Thyroid gland (tissue), 4 donors: ENCODE results near the gene EHBP1. TPM values are rescaled to one million over a fixed set of nuclear protein-coding genes. Genes with fewer than 3 reads are reported as not detected.
"Not testable (repeated sequence)": the region's sequence is repeated elsewhere in the genome, so short reads cannot be mapped to it uniquely, and the experiment has no call there.

ENCODE experiments used
- DNase-seq, 2 donors: peaks; one replicate each; pipeline ENCODE4 v3.0.0-alpha.2; 2019
- H3K27ac ChIP-seq, 3 donors: fragments of 200-600 bp; sonication (generic); 1 replicate in 2 of 3; 2 replicates in 1 of 3; pipeline ENCODE4 v1.5.1; 2016 to 2019; ENCODE audit warnings: mild to moderate bottlenecking in 1 of 3, moderate library complexity in 1 of 3
- H3K27me3 ChIP-seq: fragments of 200-600 bp; sonication (generic); one replicate; pipeline ENCODE4 v1.5.1; 2019
- H3K36me3 ChIP-seq, 2 donors: fragments of 200-600 bp; sonication (generic); one replicate each; pipeline ENCODE4 v1.5.1; 2016 to 2019
- H3K4me1 ChIP-seq, 2 donors: fragments of 200-600 bp; sonication (generic); one replicate each; pipeline ENCODE4 v1.5.1; 2017 to 2019
- H3K4me3 ChIP-seq, 3 donors: fragments of 200-600 bp; sonication (generic); replicated peaks in 1 of 3; 1 replicate in 2 of 3; 2 replicates in 1 of 3; pipeline ENCODE4 v1.5.1; 2016; ENCODE audit warnings: mild to moderate bottlenecking in 1 of 3
- H3K9me3 ChIP-seq: fragments of 200-600 bp; sonication (generic); one replicate; pipeline ENCODE4 v1.5.1; 2017
- POLR2A ChIP-seq, 2 donors: fragments of 450-650 bp; IDR thresholded peaks; one replicate each; pipeline ENCODE4 v1.6.1; 2017; ENCODE audit warnings: antibody characterized with exemption in 2 of 2, mild to moderate bottlenecking in 2 of 2, moderate library complexity in 1 of 2
- WGBS, 2 donors: methylation state at CpG; one replicate each; pipeline ENCODE4 v1.1.5; 2017; 5-methylcytosine and 5-hydroxymethylcytosine counted together
- intact Hi-C: fragments of 100-400 bp; cut with DNase I; formaldehyde crosslinking; loops from one replicate; pipeline ENCODE4 v1.15.1; 2023
- total RNA-seq, 4 donors: library from RNA; depleted of rRNA; stranded (reverse); fragments of >200 nt; gene quantifications; one replicate each; pipeline ENCODE4 v1.2.3, GENCODE V29; 2016
- TF ChIP-seq, protein P1 (sequence below), 6 experiments: fragments of 200-600 bp in 3 of 6; fragments of 450-650 bp in 3 of 6; sonication (generic) in 3 of 6; IDR thresholded peaks; one replicate each; pipeline ENCODE4 v1.5.1; 2016 to 2019; ENCODE audit warnings: antibody characterized with exemption in 6 of 6, mild to moderate bottlenecking in 2 of 6, inconsistent platforms in 1 of 6, moderate library complexity in 1 of 6

EHBP1 gene
- total RNA-seq, 4 donors from 2014 or later = 49.9 to 68.8 (median 57.0) TPM

DNA sequence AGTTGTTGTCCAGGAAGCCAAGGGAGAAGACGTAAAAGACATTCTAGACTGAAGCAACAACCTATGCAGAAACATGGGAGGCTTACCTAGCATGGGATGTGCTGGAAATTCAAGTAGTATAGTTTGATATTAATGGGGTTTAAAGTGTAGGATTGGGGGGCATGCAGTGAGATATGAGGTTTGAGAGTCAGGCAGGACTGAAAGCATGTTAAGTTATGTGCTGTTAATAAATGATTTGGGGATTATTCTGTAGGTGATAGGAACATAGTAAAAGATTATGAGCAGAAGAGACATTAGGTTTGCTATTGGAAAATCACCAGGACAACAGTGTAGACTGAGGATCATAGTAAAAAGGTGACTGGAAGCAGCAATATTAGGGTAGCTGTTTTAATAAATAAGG is 3.2 kb downstream of the EHBP1 start:
- no peaks in the 10 kb centered on the region for H3K36me3 ChIP-seq
- WGBS, 2 donors = 97 to 100% methylated on average over 1 of the region's 1 CpG
- H3K4me1 ChIP-seq = peaks cover 22 to 27% of the 10 kb centered on the region in 2 donors
- no peak for TF ChIP-seq POLR2A (IDR thresholded peaks at IDR 0.05)
- TF ChIP-seq, protein P1, sequence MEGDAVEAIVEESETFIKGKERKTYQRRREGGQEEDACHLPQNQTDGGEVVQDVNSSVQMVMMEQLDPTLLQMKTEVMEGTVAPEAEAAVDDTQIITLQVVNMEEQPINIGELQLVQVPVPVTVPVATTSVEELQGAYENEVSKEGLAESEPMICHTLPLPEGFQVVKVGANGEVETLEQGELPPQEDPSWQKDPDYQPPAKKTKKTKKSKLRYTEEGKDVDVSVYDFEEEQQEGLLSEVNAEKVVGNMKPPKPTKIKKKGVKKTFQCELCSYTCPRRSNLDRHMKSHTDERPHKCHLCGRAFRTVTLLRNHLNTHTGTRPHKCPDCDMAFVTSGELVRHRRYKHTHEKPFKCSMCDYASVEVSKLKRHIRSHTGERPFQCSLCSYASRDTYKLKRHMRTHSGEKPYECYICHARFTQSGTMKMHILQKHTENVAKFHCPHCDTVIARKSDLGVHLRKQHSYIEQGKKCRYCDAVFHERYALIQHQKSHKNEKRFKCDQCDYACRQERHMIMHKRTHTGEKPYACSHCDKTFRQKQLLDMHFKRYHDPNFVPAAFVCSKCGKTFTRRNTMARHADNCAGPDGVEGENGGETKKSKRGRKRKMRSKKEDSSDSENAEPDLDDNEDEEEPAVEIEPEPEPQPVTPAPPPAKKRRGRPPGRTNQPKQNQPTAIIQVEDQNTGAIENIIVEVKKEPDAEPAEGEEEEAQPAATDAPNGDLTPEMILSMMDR (IDR thresholded peaks at IDR 0.05) = no peak
- no peak overlapping the region for H3K4me3 ChIP-seq
- no peak for DNase-seq
- no peaks in the 10 kb centered on the region for H3K27me3 ChIP-seq
- H3K27ac ChIP-seq = no peak overlapping the region
- intact Hi-C loops = loop anchor here (10.0 kb wide), 1 partner anchor 244 kb away; no protein-coding TSS in a partner anchor
- H3K9me3 ChIP-seq = no peaks in the 10 kb centered on the region

DNA sequence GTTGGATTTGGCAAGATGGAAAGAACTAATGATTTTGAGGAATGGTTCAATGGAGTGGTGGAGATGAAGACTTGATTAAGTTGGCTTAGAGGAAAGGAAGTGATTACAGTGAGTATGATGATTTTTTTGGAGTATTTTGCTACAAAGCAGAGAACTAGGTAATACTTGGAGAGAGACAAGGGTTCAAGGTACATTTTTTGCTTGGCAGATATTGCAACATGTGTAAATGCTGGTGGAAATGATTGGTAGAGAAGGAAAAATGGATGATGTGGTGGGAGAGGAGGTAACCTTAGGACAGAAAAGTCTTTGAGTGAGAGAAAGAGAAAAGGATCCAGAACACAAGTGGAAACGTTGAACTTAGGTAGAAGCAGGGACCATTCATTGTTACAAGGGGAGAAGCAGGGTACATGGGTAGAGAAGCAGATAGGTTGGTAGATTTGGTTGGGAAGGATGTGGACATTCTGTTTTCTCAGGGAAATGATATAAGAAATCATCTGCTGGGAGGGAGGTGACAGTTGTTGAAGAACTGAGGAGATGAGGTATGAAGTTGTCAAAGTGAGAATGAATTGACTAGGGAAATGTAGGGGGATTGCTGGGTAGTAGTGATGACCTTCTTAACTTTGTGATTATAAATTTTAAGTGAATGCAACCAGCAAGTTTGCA is 6.5 kb downstream of the EHBP1 start:
- Histone ChIP-seq H3K4me1 (peaks cover 15 to 17% of the 10 kb centered on the region in 2 donors), H3K36me3 (no peaks in the 10 kb centered on the region), H3K27me3 (no peaks in the 10 kb centered on the region), H3K4me3 (no peak overlapping the region), H3K9me3 (no peaks in the 10 kb centered on the region), H3K27ac (no peak overlapping the region)
- intact Hi-C loops = no loop called here
- TF ChIP-seq, protein P1 (IDR thresholded peaks at IDR 0.05) = no peak
- TF ChIP-seq POLR2A (IDR thresholded peaks at IDR 0.05) = no peak
- WGBS, 2 donors = 93% methylated on average over 1 of the region's 1 CpG
- DNase-seq = no peak

DNA sequence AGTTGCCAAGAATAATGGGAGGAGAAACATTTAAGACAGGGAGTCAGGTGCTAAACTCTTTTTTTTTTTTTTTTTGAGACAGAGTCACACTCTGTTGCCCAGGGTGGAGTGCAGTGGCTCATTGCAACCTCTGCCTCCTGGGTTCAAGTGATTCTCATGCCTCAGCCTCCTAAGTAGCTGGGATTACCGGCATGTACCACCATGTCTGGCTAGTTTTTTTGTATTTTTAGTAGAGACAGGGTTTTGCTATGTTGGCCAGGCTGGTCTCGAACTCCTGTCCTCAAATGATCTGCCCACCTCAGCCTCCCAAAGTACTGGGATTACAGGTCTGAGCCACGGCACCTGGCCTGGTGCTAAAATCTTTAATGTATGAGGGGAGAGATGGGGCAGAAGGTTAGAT is 7.7 kb downstream of the EHBP1 start:
- H3K27ac ChIP-seq, H3K36me3 ChIP-seq, H3K27me3 ChIP-seq, intact Hi-C loops, DNase-seq, H3K9me3 ChIP-seq, H3K4me3 ChIP-seq: not testable (repeated sequence)
- WGBS, 2 donors = 94 to 95% methylated on average over 3 of the region's 3 CpGs
- H3K4me1 ChIP-seq = peaks cover 3 to 12% of the 10 kb centered on the region in 2 donors

DNA sequence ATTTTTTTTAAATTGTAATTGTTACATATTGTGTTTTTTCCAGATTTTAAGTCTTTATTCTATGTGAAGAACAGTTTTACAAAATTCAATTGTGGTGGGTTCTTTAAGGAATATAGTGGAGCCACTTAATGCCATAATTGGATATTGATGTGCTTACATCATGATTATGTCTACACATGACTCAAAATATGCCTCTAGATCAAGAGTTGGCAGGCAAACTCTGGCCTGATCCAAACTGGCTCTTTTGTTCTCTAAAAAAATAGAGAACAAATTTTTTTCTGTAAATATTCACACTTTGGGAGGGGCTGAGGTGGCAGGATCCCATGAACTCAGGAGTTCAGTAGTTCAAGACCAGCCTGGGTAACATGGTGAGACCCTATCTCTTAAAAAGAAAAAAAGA is 8.3 kb downstream of the EHBP1 start:
- Histone ChIP-seq H3K27ac (no peak overlapping the region), H3K27me3 (no peaks in the 10 kb centered on the region), H3K4me1 (peaks cover 3 to 5% of the 10 kb centered on the region in 2 donors), H3K4me3 (no peak overlapping the region), H3K36me3 (no peaks in the 10 kb centered on the region), H3K9me3 (no peaks in the 10 kb centered on the region)
- intact Hi-C loops = no loop called here
- no peak for DNase-seq
- no peak for TF ChIP-seq POLR2A (IDR thresholded peaks at IDR 0.05)
- TF ChIP-seq, protein P1 (IDR thresholded peaks at IDR 0.05) = no peak

DNA sequence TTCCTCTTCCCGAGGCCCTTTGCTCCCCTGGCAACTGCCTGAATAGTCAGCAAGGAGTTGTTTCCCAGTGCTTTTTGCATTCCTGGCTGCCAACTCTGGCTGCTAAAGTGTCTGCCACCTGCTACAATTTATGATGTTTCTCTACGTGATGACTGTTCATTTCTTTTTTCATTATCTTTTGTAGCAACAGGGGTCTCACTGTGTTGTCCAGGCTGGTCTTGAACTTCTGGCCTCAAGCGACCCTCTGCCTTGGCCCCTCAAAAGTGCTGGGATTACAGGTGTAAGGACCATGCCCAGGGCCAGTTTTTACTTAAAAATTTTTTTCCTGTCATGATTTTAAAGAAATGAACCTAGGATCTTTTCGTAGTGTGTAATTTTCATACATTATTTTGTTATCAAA is 11.3 kb downstream of the EHBP1 start:
- WGBS, 2 donors = 89 to 93% methylated on average over 4 of the region's 4 CpGs
- intact Hi-C loops = no loop called here

More for the DNA sequence above, 11.3 kb downstream of the EHBP1 start:
- H3K27me3 ChIP-seq = no peaks in the 10 kb centered on the region
- no peak for TF ChIP-seq POLR2A (IDR thresholded peaks at IDR 0.05)
- TF ChIP-seq, protein P1 (IDR thresholded peaks at IDR 0.05) = no peak
- no peaks in the 10 kb centered on the region for H3K4me1 ChIP-seq
- no peak overlapping the region for H3K4me3 ChIP-seq
- H3K27ac ChIP-seq = no peak overlapping the region
- H3K9me3 ChIP-seq = no peaks in the 10 kb centered on the region
- DNase-seq = no peak
- H3K36me3 ChIP-seq = no peaks in the 10 kb centered on the region
